C4-2B (cell line): ENCODE measurements around the gene LRMDA.

Experiments used
- H3K27ac ChIP-seq: fragments of 450-650 bp; 2 replicates; pipeline ENCODE4 v1.5.1; 2017
- ZFX ChIP-seq: fragments of 450-650 bp; IDR thresholded peaks from 2 replicates; pipeline ENCODE4 v1.6.1; 2017
- TF ChIP-seq, protein P1 (sequence below): fragments of 450-650 bp; conservative IDR thresholded peaks from 2 replicates; pipeline ENCODE4 v1.5.1; 2017; ENCODE audit warnings: mild to moderate bottlenecking

The LRMDA gene

GRCh38 chr10:76305930-76306615, 874.6 kb downstream of the LRMDA start:
- TF ChIP-seq, protein P1, sequence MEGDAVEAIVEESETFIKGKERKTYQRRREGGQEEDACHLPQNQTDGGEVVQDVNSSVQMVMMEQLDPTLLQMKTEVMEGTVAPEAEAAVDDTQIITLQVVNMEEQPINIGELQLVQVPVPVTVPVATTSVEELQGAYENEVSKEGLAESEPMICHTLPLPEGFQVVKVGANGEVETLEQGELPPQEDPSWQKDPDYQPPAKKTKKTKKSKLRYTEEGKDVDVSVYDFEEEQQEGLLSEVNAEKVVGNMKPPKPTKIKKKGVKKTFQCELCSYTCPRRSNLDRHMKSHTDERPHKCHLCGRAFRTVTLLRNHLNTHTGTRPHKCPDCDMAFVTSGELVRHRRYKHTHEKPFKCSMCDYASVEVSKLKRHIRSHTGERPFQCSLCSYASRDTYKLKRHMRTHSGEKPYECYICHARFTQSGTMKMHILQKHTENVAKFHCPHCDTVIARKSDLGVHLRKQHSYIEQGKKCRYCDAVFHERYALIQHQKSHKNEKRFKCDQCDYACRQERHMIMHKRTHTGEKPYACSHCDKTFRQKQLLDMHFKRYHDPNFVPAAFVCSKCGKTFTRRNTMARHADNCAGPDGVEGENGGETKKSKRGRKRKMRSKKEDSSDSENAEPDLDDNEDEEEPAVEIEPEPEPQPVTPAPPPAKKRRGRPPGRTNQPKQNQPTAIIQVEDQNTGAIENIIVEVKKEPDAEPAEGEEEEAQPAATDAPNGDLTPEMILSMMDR = no peak
- TF ChIP-seq ZFX = no peak
- H3K27ac ChIP-seq = no peak overlapping the region

GRCh38 chr10:76306856-76307255, 875.4 kb downstream of the LRMDA start:
- no peak overlapping the region for H3K27ac ChIP-seq
- no peak for TF ChIP-seq ZFX
- TF ChIP-seq, protein P1 = no peak

DNA sequence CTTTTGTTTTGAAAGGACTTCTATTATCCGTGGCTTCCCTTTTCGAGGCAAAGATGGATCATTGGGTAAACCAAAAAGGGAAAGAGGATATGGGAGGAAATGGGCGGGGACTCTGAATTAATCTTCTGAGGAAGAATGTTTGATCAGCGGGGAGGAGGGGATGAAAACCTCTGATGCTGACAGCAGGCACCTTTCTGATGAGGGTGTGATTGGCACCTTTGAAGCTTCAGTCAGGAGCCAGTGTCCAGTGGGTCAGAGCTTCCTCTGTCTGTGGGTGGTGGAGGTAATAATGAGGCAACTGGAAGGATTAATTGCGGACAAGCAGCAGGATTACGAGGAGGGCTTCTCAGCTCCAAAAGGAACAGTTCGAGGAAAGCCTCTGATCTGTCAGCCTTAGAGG, 877.6 kb downstream of the LRMDA start:
- TF ChIP-seq, protein P1 = no peak
- TF ChIP-seq ZFX = no peak
- H3K27ac ChIP-seq = no peak overlapping the region

- no peak overlapping the region for H3K27ac ChIP-seq
- TF ChIP-seq ZFX = no peak
- TF ChIP-seq, protein P1 = no peak
Measured at GRCh38 chr10:76309741-76310587, 878.5 kb downstream of the LRMDA start.

DNA sequence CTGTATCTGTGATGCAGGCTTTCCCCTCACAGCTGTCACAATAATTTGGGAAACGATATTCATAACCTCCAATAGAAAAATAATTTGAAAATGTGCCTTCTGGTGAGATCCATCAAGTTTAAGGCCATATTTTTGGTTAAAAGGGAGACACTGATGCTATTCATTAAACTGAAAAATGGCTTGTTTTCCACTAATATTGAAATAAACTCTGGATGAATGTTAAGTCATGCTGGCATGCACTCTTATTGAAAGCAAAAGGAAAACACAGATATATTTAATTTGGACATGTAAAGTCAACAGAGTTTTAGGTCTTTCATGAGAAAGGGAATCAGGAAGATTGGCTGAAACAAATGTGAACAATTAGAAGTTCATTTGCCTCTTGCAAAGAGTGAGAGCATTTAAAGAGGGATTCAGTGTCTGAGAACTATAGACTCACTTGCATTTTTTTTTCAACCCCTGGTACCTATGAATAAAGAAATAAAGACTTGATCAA, 879.2 kb downstream of the LRMDA start:
- TF ChIP-seq ZFX = no peak
- TF ChIP-seq, protein P1 = no peak
- H3K27ac ChIP-seq = no peak overlapping the region

GRCh38 chr10:76311752-76312636, 880.6 kb downstream of the LRMDA start:
- TF ChIP-seq ZFX = no peak
- TF ChIP-seq, protein P1 = peak; percentile 75
- H3K27ac ChIP-seq = no peak overlapping the region
